GM19025 (cell line): ENCODE measurements around the gene CCDC85A.
A peak's percentile ranks its signal among the peaks of the same experiment; 100 is the strongest.
"Not testable (repeated sequence)": the region's sequence is repeated elsewhere in the genome, so short reads cannot be mapped to it uniquely, and the experiment has no call there.

Source experiments
- ATAC-seq: cut with Tn5 transposase; IDR thresholded peaks from one replicate; pipeline ENCODE4 v1.9.1; 2021; ENCODE audit warnings: mild to moderate bottlenecking, low read depth, moderate library complexity; ENCODE audit not compliant: unreplicated experiment

Gene CCDC85A

GRCh38 chr2:56183643-56184499 is at the start of gene CCDC85A:
CCDC85A (plus strand) TSS chr2:56183990; CDS start chr2:56184625, 635 bp downstream.
- ATAC-seq, result peak; percentile 98

- ATAC-seq, result no peak
Measured at GRCh38 chr2:56134861-56135260, 48.9 kb upstream of the CCDC85A start.

- ATAC-seq, result not testable (repeated sequence)
Measured at GRCh38 chr2:56142497-56143061, 41.2 kb upstream of the CCDC85A start.

- no peak for ATAC-seq
Measured at GRCh38 chr2:56147907-56148306, 35.9 kb upstream of the CCDC85A start.

GRCh38 chr2:56148825-56149224 is 35.0 kb upstream of the CCDC85A start:
- no peak for ATAC-seq

GRCh38 chr2:56151841-56152240 is 31.9 kb upstream of the CCDC85A start:
- no peak for ATAC-seq

- no peak for ATAC-seq
Measured at GRCh38 chr2:56155188-56155587, 28.6 kb upstream of the CCDC85A start.

GRCh38 chr2:56159875-56160274 is 23.9 kb upstream of the CCDC85A start:
- ATAC-seq, result not testable (repeated sequence)

GRCh38 chr2:56167616-56168562 is 15.9 kb upstream of the CCDC85A start:
- no peak for ATAC-seq

- no peak for ATAC-seq
Measured at GRCh38 chr2:56169521-56169920, 14.3 kb upstream of the CCDC85A start.

- ATAC-seq, result no peak
Measured at GRCh38 chr2:56170504-56170903, 13.3 kb upstream of the CCDC85A start.

- no peak for ATAC-seq
Measured at GRCh38 chr2:56170988-56171387, 12.8 kb upstream of the CCDC85A start.

- ATAC-seq, result no peak
Measured at GRCh38 chr2:56175779-56176178, 8.0 kb upstream of the CCDC85A start.

GRCh38 chr2:56177420-56178220 is 6.2 kb upstream of the CCDC85A start:
- no peak for ATAC-seq

GRCh38 chr2:56179931-56180330 is 3.9 kb upstream of the CCDC85A start:
- ATAC-seq, result no peak

GRCh38 chr2:56182420-56182819 is 1.4 kb upstream of the CCDC85A start:
- ATAC-seq, result no peak

- ATAC-seq, result no peak
Measured at GRCh38 chr2:56184500-56185011, 766 bp downstream of the CCDC85A start.

GRCh38 chr2:56185101-56185581 is 1.4 kb downstream of the CCDC85A start:
- no peak for ATAC-seq

GRCh38 chr2:56185582-56186046 is 1.8 kb downstream of the CCDC85A start:
- ATAC-seq, result no peak

GRCh38 chr2:56191617-56192016 is 7.8 kb downstream of the CCDC85A start:
- no peak for ATAC-seq
